HG03064 (cell line): ENCODE measurements around the gene PHLDB2.

Source experiments
- ATAC-seq: cut with Tn5 transposase; IDR thresholded peaks from one replicate; pipeline ENCODE4 v1.9.1; 2021; ENCODE audit warnings: low read depth; ENCODE audit not compliant: unreplicated experiment

PHLDB2 gene

DNA sequence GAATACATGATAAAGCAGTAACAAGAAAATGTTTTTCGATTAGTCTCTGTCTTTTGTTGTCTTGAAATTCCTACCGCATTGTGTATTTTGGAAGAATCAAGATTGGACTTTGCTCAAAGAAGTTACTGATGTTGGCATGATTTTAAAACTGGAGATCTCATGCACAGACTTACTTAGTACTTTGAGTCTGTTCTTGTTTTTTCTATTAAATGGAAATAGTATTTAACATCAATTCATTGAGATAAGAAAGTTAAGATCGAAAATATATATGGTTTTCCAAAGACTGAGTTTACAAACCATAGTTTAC, 122.3 kb downstream of the PHLDB2 start:
- no peak for ATAC-seq

DNA sequence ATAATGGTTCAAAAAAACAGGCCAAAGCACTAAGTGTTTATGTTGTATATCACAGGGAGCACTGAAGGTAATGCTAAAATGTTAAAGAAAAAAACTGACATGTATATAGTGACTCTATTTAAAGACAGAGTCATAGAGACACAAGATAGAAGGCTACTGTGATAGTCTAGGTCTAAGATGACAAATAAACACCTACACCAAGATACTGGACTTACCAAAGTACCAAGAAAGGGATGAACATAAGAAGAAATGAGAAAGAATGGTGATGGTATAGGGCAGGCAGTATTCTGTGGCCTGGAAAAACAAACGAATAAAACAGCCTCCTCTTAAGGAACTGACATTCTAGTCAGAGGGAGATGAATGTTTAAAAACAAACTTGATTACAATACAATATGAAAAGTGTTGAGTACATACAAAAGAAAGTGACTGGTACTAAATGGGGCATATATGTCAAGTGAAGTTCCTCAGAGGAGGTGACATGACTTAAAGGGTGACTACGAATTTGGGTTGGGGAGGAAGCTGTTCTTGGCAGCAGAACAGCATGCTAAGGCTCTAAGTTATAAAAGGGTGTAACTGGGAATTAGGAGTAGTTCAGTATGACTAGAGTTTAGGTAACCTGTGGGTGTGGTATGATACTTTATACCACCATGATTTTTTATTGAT, 125.7 kb downstream of the PHLDB2 start:
- no peak for ATAC-seq

DNA sequence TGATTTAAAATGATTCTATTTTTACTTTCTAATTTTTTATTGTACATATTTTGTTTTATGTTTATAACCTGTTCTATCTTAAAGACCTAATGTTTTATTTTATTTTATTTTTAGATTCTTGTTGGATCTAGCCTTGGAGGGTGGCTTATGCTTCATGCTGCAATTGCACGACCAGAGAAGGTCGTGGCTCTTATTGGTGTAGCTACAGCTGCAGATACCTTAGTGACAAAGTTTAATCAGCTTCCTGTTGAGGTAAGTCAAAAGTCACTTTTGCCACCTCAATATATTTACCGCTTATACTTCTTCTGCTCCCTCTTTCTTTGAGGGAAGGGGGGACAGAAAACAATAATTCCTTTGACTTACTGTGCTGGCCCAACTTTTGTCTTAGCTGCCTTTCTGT, 127.7 kb downstream of the PHLDB2 start:
- ATAC-seq, result no peak

DNA sequence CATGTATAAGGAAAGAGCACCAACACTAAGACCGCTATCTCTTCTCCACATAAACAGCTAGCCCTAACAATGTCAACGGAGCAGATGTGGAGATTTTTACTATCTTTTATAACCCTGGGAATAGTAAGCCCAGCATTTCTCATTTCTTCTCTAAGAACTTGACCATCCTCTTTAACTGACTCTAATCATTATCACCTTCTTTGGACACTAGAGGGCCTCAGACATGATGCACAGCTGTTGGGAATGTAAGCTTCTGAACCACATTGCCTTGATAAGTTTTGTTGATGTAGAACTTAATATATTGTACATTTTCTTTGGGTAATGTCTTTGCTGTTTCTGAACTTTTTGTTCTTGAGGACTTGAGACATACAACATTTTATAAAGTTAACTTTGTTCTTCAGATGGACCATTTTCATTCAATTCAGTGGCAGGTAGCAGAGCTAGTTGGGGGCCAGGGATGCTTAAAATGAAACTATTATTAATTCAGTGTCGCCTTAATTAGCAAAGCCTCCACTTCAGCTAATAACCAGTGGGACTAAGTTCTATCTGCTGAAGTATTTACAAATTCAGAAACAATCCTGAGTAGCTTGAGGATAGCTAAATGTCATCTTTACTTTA, 130.1 kb downstream of the PHLDB2 start:
- peak; percentile 81 for ATAC-seq

DNA sequence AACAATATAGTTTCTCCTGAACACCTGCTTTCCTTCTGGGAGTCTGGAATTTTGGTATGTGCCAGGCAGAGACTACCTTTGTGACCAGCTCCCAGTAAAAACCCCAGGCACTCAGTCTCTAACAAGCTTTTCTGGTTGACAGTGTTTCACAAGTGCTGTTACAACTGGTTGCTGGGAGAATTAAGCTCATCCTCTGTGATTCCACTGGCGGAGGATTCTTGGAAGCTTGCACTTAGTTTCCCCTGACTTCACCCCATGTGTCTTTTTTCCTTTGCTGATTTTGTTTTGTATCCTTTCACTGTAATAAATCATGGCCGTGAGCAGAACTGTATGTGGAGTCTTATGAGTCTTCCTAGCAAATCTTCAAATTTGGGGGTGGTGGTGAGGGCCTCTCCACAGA, 134.0 kb downstream of the PHLDB2 start:
- ATAC-seq, result no peak

DNA sequence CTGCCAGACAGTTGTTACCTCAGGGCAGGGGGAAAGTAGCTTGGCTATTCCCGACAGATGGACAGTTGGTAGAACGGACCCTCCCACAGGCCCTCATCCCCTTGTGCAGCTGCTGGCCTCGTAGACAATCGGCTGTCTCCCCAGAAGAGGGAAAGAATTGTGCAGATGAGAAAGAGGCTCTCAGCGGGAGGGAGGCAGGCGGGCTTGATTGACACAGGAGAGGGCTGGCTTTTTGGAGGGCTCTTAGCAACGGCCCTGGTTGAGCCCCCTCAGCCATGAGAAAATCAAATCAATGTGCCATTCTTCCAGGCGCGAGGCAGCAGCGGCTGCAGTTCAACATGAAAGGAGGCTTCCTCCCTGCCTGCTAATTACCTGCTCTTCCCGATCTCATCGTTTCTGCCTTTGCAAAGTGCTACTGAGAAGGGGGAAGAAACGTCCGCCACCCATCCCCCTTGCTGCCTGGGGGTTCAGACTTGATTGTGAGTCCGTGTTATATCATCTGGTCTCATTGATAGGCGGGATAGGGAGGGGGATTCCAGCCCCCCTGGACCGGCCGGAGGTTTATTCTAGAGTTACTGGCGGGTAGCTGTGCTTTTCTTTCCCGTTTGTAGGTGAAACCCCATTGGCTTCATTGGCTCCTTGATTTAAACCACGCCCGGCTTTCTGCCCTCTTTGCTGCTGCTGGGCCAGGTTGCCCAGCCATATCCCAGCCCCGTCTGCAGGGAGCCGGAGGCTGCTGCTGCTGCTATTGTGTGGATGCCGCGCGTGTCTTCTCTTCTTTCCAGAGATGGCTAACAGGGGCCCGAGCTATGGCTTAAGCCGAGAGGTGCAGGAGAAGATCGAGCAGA, 139.8 kb downstream of the PHLDB2 start, which contains the start of gene TAGLN3:
Gene TAGLN3, plus strand, starts transcription at position 287 of the 848 bp plus-strand sequence. Its CDS starts 501 bp downstream, at position 788.
- no peak for ATAC-seq

DNA sequence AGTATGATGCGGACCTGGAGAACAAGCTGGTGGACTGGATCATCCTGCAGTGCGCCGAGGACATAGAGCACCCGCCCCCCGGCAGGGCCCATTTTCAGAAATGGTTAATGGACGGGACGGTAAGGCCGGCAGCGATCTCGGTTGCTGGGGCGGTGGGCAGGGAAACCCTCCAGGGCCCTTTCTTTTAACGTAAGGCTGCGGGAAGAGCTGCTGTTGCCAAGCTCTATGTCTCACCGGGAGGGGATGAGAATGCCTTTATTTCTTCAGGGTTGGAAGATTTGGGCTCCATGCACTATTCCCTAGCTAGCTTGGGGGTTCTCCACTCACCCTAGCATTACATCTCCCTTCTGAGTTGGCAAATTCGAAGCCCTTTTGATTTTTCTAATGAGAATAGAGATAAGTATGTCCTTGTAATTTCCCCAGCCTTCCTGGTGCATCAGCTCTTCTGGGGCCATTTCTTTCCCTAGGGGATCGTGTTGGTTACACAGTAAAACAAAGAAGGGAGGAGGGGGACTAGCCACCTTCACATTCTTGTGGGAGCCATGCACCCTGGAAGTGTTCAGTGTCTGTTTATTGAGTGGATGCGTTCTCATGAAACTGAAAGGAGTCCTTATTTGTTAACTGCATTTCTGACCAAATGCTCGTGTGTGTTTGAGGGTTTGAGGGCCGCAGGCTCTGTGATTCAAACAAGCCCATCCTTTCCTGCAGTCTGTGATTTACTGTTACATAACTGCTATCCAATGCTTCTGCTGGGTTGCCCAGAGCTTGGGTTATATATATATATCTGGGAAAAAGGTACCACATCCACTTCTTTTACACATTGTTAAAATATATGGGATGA, 140.6 kb downstream of the PHLDB2 start:
- no peak for ATAC-seq

DNA sequence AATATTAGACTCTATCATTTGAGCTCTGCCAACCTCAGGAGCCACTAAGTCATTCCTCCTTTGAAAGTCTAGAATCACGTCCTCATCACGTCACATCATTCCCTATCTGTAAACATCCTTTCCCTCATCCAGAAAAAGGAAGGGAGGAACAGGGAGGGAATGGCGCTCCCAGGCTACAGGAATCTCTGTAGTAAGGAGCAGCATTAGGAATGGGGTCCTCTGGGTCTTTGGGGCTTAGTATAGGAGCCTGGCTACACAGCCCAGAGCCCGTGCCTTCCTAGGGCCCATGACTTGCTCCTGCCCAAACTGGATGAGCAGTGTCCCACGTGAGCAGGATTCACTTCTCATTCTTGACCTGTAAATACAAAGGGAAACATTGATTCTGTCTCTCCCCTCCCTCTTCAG, 141.3 kb downstream of the PHLDB2 start:
- ATAC-seq, result no peak

DNA sequence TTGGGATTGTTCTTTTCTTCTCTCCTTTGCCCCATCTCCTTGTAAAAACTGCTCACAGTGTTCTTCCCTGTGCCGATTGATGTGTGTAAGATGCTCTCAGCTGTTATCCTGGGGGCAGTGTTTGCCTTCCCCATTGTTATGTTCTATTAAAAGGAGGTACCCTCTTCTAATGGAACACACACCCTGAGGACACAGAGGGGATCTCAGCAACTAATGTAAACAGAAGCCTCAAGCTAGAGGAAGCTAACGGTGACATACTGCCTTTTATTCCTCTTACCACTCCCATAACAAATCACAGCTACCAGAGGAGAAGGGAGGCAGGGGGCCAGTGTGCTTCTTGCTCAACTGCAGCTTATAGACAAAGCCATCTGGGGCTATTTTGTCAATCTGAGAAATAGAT, 141.9 kb downstream of the PHLDB2 start:
- ATAC-seq, result no peak

DNA sequence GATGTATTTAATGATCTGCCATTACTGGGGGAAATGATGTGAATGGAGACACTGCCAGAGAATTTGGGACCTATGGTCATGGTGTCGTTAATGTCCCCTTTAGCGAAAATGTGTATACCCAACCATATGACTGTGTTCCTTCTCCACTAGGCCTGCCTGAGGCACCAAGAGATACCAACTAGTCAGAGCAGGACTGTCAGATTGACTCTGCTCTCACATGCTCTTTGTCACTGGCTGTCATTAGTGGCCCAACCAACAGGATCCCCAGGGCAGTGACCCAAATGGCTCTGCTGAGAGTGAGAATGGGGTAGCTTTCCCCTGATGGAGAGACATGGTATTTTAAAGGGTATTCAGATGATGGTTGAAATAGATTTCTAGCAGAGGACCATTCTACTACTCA, 142.5 kb downstream of the PHLDB2 start:
- no peak for ATAC-seq

DNA sequence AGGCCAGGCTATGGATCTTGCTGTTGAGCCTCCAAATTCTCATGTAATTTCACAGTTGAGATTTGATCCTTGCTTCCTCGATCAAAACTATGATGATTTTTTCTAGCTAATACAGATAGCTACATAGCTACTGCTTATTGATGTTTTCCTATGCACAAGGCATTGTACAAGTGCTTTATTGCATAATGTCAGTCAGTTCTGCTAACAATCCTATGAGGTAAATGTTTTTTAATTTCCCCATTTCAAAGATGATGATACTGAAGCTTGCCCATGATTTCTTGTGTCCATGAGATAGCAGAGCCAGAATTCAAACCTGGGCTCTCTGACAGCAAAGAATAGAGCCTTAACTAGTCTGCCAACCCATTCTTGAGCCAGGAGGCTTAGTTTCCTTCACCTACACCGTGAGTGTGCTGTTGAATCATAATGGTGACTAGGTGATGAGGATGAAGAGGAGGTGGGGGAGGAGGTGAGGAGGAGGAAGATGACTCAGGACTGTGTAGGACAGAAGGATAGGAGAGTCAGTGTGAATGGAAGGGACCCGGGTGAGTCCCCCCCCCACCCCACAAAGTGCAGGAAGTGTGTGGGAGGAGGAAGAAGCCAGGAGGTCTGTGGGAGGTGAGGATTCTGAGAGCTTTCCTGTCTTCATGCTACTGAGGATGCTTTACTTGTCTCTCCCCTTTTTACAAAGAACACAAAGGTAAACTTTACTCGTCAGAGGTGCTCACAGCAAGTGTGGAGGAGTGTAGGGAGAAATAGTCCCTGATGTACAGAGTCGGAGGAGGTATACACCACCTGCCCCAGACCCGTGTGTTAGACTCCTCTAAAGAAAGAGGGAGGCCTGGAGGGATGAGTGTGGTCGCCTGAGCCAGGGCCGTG, 143.3 kb downstream of the PHLDB2 start:
- no peak for ATAC-seq

DNA sequence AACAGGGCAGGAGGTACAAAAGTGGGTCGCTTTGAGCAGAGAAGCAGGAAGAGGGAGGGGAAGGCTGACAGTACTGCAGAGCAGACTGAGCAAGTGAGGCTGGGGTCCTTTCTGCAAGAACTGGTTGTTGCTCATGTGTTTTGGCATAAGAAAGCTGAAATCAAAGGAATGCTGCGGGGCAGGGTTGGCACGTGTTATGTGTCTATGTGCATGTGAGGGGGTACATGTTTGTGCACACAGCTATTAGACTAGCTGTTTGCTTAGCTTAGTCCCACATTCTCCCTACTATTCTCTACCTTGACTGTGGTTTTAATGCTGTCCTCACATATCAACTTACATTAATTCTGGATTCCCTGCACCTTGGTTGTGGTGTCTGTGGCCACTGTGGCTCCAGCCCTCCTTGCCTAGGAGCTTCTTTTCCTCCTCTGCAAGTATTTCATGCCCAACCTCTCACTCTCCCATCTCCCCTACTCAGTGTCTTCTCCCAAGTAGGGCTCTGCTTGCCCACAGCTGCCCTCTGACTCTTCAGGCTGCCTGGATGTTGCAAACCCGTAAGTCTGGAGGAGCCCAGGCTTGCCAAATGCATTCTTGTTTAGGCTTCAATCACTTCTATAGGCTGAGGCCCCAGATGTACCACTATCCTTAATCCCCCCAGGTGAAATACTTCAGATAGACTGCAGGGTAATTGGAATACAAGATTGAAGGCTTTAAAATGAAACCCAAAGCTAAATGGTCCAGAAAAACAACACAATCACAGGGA, 144.4 kb downstream of the PHLDB2 start:
- ATAC-seq, result no peak

DNA sequence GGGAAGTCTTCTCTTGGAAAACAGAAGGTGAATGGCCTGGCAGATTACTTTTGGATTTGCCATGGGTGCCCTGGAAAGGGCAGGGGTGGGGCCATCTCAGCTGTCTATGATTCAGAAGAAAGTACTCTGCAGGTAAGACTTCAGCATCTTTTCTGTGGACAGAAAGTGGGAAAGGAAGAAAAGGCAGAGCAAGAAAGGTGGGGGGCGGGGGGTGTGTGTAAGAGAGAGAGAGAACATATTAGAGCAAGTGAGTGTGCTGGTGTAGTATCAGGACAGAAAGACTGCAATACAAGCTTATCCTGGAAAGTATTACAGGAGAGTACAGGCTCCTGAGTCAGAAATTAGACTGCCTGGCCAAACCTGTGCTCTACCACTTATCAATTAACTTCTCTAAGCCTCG, 145.1 kb downstream of the PHLDB2 start:
- ATAC-seq, result no peak

DNA sequence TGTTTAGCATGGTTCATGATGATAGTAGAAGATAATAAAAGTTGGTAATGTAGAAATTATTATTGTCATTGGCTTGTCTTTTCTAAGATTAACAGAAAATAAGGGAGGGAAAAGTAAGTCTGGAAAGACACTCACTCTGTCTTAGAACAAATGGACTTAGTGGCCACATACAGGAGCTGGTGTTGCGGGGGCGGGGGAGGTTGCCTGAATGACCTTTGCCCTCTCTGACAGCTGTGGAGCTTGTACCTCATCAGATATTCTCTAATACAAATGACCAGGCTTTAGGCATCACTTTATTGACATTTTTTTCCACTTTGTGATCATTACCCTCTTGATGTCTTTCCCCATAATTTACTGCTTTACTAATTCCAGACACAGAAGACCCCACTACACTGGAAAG, 145.6 kb downstream of the PHLDB2 start:
- ATAC-seq, result no peak

DNA sequence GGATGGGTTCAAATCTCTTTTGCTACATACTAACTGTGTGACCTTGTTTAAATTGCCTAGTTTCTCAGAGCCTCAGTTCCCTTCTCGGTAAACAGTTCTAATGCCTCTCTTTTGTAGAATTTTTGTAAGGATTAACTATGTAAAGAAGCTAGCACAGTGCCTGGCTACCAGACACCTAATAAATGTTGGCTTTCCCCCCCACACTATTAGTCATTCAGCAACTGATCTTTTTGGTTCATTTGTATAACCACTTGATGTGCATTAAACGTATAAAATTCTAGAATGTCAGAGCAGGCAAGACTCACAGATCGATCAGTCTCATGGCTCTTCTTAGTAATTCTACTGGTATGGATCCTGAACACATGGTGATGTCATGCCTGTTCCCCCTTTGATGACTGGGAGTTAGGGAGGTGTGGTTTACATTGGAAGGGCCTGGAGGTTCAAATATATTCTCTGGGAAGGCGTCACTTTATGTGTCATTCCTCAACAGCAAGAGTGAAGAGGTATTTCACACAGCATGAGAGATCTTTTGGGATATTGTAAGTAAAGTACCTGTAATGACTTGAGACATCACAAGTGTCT, 146.1 kb downstream of the PHLDB2 start:
- no peak for ATAC-seq

DNA sequence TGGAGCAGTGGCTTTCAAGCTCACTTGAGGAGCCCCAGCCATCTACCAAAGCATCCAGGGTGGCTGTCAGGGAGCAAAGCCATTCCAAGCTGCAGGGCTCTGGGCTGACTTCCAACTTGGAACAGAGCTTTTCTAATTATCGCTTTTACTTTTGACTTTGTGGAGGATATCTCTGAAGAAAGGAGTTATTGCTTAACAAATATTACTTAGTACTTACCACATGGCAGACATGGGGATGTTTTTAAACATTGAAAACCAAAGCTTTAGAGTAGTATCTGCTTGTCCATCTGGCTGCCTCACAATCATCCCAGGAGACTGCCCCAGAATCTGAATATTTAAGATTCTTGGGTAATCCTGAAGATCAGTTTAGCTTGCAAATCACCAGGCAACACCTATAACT, 148.6 kb downstream of the PHLDB2 start:
- no peak for ATAC-seq

DNA sequence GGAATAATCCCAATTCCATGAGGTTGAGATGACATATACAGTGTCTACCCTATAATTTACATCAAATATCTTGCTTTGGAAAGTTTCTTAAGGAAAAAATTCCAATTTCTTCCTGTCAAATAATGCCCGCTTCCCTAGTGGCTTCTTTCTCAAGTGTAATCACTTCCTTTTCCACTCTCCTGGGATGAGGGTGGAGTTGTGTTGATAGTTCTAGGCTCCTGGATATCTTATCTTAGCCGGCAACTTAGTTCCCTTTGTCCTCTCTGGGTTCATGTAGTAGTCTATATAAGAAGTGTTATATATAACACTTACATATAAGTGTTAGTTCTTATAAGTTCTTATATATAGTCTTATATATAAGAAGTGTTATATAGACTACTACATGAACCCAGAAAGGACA, 150.6 kb downstream of the PHLDB2 start:
- no peak for ATAC-seq

DNA sequence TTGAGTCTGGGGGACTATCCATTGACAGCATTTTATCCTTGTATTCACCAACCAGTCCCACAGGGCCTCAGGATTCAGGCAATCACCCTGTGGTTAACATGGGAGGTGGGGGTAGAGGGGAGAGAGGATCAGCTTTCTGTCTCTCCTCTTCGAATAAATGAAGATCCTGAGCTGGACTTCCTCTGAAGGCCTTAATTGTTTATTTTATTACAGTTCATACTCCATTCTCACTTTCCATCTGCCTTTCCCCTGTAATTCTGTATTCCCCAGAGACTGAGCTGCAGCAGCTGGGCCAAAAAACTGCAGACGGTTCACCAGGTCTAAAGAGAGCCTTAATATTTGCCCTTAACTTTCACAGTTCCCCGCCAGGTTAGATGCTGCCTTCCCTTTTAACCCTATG, 151.6 kb downstream of the PHLDB2 start:
- no peak for ATAC-seq

DNA sequence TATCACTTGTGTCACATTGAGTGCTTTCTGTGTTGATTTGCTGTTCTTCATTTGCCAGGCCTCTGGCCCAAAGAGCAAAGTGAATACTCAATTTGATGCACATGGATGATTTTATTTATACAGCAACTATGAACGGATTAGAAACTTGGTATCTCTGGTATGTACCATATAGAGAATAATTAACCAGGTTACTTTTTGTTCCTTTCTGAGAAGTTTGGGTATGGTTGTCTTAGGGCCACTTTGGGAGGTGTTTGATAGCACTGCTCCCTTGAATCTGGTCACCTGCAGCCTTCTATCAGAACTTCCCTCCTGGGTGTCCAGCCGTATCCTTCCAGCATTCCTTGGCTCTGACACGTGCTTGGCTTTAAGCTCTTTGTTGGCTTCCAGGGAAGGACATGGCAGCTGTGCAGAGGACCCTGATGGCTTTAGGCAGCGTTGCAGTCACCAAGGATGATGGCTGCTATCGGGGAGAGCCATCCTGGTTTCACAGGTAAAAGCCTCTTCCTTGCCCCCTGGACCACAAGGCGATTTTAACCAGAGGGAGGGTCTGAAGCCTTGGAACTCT, 152.4 kb downstream of the PHLDB2 start:
- no peak for ATAC-seq
